ENCODE data around the gene LBP.

GRCh38 chr20:38363004-38363747 lies 16.9 kb downstream of the LBP start:
- TF ChIP-seq DPF2 (IDR thresholded peaks at IDR 0.05) (no peak), POLR2AphosphoS5 (IDR thresholded peaks at IDR 0.05; ENCODE audit: low read length) (no peak), RB1 (IDR thresholded peaks at IDR 0.05; ENCODE audit: borderline replicate concordance) (no peak), TAF1 (IDR thresholded peaks at IDR 0.05; ENCODE audit: borderline replicate concordance, low read depth, low read length) (no peak), MXI1 (IDR thresholded peaks at IDR 0.05; ENCODE audit: low read depth, low read length) (no peak), NRF1 (conservative IDR thresholded peaks at IDR 0.05; ENCODE audit: low read depth, low read length) (no peak), EP300 (IDR thresholded peaks at IDR 0.05; ENCODE audit: borderline replicate concordance in 1 of 2, control insufficient read depth in 1 of 2, low read depth in 2 of 2, low read length in 2 of 2) (no peak), CTCF (IDR thresholded peaks at IDR 0.05 in 2 of 3, conservative IDR thresholded peaks at IDR 0.05 in 1 of 3; ENCODE audit: control insufficient read depth in 2 of 3, extremely low read depth in 1 of 3, insufficient read depth in 1 of 3, low read depth in 3 of 3, low read length in 3 of 3) (no peak), ATF2 (IDR thresholded peaks at IDR 0.05; ENCODE audit: low read length) (no peak), POLR2A (IDR thresholded peaks at IDR 0.05; ENCODE audit: low read depth, low read length) (no peak), ATF3 (IDR thresholded peaks at IDR 0.05; ENCODE audit: borderline replicate concordance, extremely low read depth, low read depth, low read length) (no peak), MAX (IDR thresholded peaks at IDR 0.05; ENCODE audit: low read depth, low read length) (no peak), KAT2A (conservative IDR thresholded peaks at IDR 0.05; ENCODE audit: control insufficient read depth, low read depth, low read length) (no peak), BCL3 (IDR thresholded peaks at IDR 0.05; ENCODE audit: borderline replicate concordance, insufficient read depth, low read depth, low read length, poor library complexity, severe bottlenecking) (no peak)

Data from GM12878 (cell line).